PC-3 (cell line): ENCODE data around the gene TSPAN13. TPM values are rescaled to one million over a fixed set of nuclear protein-coding genes. Genes with fewer than 3 reads are reported as not detected.

Experiments used
- ATAC-seq: fragments of 200-7000 bp; cut with Tn5 transposase; 2 replicates; pipeline ENCODE4 v1.9.1; 2020; ENCODE audit warnings: mild to moderate bottlenecking, moderate library complexity
- BruUV-seq: library from RNA; stranded (reverse); fragments of 400-500 nt; replicated peaks from 2 replicates; lab custom pipeline; 2021; lab: Mats Ljungman, UMichigan
- CTCF ChIA-PET: fragments of 300-600 bp; sonication (Branson Sonifier 250); formaldehyde crosslinking; loops from one replicate; lab custom pipeline; 2022; ENCODE audit warnings: antibody characterized with exemption; lab: Charles Lee
- POLR2A ChIA-PET: fragments of 300-600 bp; sonication (Branson Sonifier 250); formaldehyde crosslinking; loops from one replicate; lab custom pipeline; 2022; ENCODE audit warnings: antibody characterized with exemption; ENCODE audit not compliant: unreplicated experiment; lab: Charles Lee
- DNase-seq: peaks from one replicate; pipeline ENCODE4 v3.0.0-alpha.2; 2015
- H2AFZ ChIP-seq: fragments of 300-600 bp; sonication (generic); 2 replicates; pipeline ENCODE4 v1.6.0; 2016; ENCODE audit warnings: antibody characterized with exemption, low read length
- H3F3A ChIP-seq: fragments of 300-600 bp; sonication (generic); one replicate; pipeline ENCODE4 v1.6.0; 2017; ENCODE audit warnings: antibody characterized with exemption, low read length, control low read depth, mild to moderate bottlenecking; ENCODE audit not compliant: unreplicated experiment
- H3K27ac ChIP-seq: fragments of 300-600 bp; sonication (generic); 2 replicates; pipeline ENCODE4 v1.5.1; 2016; ENCODE audit warnings: mild to moderate bottlenecking, low read length
- H3K27me3 ChIP-seq: fragments of 300-600 bp; sonication (generic); 2 replicates; pipeline ENCODE4 v1.6.1; 2016; ENCODE audit warnings: low read length, mixed read lengths
- H3K36me3 ChIP-seq: fragments of 300-600 bp; sonication (generic); 2 replicates; pipeline ENCODE4 v1.6.1; 2016; ENCODE audit warnings: low read depth, mixed run types, low read length, mixed read lengths
- H3K4me1 ChIP-seq: fragments of 300-600 bp; sonication (generic); 2 replicates; pipeline ENCODE4 v1.5.1; 2016; ENCODE audit warnings: low read length; ENCODE audit not compliant: insufficient read depth
- H3K4me2 ChIP-seq: fragments of 300-600 bp; sonication (generic); 2 replicates; pipeline ENCODE4 v1.6.0; 2016; ENCODE audit warnings: low read length
- H3K4me3 ChIP-seq: fragments of 300-600 bp; sonication (generic); 2 replicates; pipeline ENCODE4 v1.5.1; 2016; ENCODE audit warnings: mild to moderate bottlenecking, low read length, mixed read lengths
- H3K79me2 ChIP-seq: fragments of 300-600 bp; sonication (generic); 2 replicates; pipeline ENCODE4 v1.6.1; 2017; ENCODE audit warnings: low read length, mixed read lengths
- H3K9ac ChIP-seq: fragments of 300-600 bp; sonication (generic); 2 replicates; pipeline ENCODE4 v1.6.0; 2016; ENCODE audit warnings: mild to moderate bottlenecking, low read length
- H3K9me2 ChIP-seq: fragments of 300-600 bp; sonication (generic); replicated peaks from 2 replicates; pipeline ENCODE4 v1.6.1; 2016; ENCODE audit warnings: mixed run types, low read length, mixed read lengths
- H3K9me3 ChIP-seq: fragments of 300-600 bp; sonication (generic); 2 replicates; pipeline ENCODE4 v1.6.1; 2016; ENCODE audit warnings: low read length, mixed read lengths
- H4K20me1 ChIP-seq: fragments of 300-600 bp; sonication (generic); 2 replicates; pipeline ENCODE4 v1.6.1; 2016; ENCODE audit warnings: low read length, mixed read lengths
- EZH2 ChIP-seq: fragments of 300-600 bp; sonication (generic); IDR thresholded peaks from one replicate; pipeline ENCODE4 v1.6.1; 2017; ENCODE audit warnings: antibody characterized with exemption, mild to moderate bottlenecking, low read length; ENCODE audit not compliant: unreplicated experiment
- EZH2phosphoT487 ChIP-seq: fragments of 300-600 bp; sonication (generic); IDR thresholded peaks from 2 replicates; pipeline ENCODE4 v1.6.1; 2018; ENCODE audit warnings: mild to moderate bottlenecking, antibody characterized with exemption, low read length, borderline replicate concordance
- intact Hi-C: fragments of 100-400 bp; cut with micrococcal nuclease; formaldehyde crosslinking; loops from 2 replicates; pipeline ENCODE4 v1.9.0; 2023
- total RNA-seq: library from RNA; depleted of rRNA; stranded (reverse); fragments of >200 nt; gene quantifications from 2 replicates; pipeline ENCODE4 v1.2.3, GENCODE V29; 2014
- TF ChIP-seq, protein P1 (sequence below): fragments of 300-600 bp; sonication (generic); conservative IDR thresholded peaks from 2 replicates; pipeline ENCODE4 v1.5.1; 2017; ENCODE audit warnings: antibody characterized with exemption, low read depth, mild to moderate bottlenecking, low read length

Gene TSPAN13
- total RNA-seq, 1 experiment from 2014 or later = 34.9 TPM

DNA sequence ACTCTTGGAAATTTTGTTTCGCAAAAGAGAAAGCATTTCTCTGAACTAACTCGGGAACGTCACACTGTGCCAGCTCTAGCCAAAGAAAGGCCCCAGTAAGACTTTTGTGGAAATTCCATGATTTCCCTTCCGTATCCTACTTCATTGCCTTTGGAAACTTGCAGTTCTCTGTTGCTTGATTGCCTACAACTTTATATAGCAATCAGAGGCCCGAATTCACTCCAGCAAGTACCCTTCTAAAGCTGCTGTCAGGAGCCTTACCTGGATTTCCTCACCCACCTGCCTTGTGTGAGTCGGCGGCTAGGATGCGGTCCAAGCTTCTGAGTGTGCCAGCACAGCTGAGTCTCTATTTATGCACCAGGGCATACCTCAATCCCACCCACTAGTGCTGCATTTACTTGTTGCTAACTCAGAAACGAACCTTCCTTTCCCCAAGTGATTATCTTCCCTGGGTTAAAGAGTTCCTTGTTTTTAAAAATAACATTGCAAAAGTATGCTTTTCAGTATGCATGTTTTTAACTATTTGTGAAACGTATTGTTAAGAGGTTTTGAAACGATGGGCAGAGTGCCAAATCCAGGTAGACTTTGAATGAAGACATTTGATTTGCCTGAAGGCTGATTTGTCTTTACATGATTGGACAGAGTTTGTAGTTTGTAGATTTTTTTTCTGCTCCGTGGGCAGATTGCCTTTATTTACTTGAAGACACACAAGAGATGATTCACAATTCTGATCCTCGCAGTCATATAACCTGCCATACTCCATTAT, 51.3 kb downstream of the TSPAN13 start, which contains the start of gene AGR2:
Gene AGR2 (minus strand): TSS at position 326 of the 766 bp plus-strand sequence. CDS start 3,203 bp downstream, outside the sequence.
- CTCF ChIA-PET = interaction anchor here (0.6 to 1.2 kb wide), 2 partner anchors 42 to 86 kb away, joined by 3 to 5 read pairs; no protein-coding TSS in a partner anchor
- ATAC-seq (peak; percentile 74), DNase-seq (peak; percentile 93)
- POLR2A ChIA-PET = interaction anchor here (0.6 to 2.0 kb wide), 4 partner anchors 68 to 272 kb away, joined by 3 to 9 read pairs (median 4); no protein-coding TSS in a partner anchor
- H3K79me2 ChIP-seq = peaks cover 22% of the 10 kb centered on the region
- no peaks in the 10 kb centered on the region for H3K9me3 ChIP-seq
- H3K9me2 ChIP-seq = no peaks in the 10 kb centered on the region
- peak within 1 kb of the TSS; percentile 96 for H3K4me2 ChIP-seq
- peaks cover 3% of the 10 kb centered on the region; the same call in 1 of the 2 replicates for H4K20me1 ChIP-seq
- BruUV-seq = no TSS peak
- H3K27me3 ChIP-seq = no peaks in the 10 kb centered on the region
- intact Hi-C loops = loop anchor here (1.0 to 10.0 kb wide), 4 partner anchors 8 to 500 kb away; no protein-coding TSS in a partner anchor
- TF ChIP-seq EZH2phosphoT487 = no peak
- TF ChIP-seq, protein P1, sequence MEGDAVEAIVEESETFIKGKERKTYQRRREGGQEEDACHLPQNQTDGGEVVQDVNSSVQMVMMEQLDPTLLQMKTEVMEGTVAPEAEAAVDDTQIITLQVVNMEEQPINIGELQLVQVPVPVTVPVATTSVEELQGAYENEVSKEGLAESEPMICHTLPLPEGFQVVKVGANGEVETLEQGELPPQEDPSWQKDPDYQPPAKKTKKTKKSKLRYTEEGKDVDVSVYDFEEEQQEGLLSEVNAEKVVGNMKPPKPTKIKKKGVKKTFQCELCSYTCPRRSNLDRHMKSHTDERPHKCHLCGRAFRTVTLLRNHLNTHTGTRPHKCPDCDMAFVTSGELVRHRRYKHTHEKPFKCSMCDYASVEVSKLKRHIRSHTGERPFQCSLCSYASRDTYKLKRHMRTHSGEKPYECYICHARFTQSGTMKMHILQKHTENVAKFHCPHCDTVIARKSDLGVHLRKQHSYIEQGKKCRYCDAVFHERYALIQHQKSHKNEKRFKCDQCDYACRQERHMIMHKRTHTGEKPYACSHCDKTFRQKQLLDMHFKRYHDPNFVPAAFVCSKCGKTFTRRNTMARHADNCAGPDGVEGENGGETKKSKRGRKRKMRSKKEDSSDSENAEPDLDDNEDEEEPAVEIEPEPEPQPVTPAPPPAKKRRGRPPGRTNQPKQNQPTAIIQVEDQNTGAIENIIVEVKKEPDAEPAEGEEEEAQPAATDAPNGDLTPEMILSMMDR = no peak
- no peak for TF ChIP-seq EZH2
- 0 out of 2 replicates have a peak within 1 kb of the TSS, but pooled peaks have one; percentile 44 for H2AFZ ChIP-seq
- H3K27ac ChIP-seq = peak within 1 kb of the TSS; percentile 96
- peaks cover 9% of the 10 kb centered on the region; the same call in 1 of the 2 replicates for H3K36me3 ChIP-seq
- H3K4me3 ChIP-seq = peak within 1 kb of the TSS; percentile 84
- H3K9ac ChIP-seq = peak within 1 kb of the TSS; percentile 95
- peaks cover 61% of the 10 kb centered on the region for H3K4me1 ChIP-seq
- H3F3A ChIP-seq = peaks cover 10% of the 10 kb centered on the region

DNA sequence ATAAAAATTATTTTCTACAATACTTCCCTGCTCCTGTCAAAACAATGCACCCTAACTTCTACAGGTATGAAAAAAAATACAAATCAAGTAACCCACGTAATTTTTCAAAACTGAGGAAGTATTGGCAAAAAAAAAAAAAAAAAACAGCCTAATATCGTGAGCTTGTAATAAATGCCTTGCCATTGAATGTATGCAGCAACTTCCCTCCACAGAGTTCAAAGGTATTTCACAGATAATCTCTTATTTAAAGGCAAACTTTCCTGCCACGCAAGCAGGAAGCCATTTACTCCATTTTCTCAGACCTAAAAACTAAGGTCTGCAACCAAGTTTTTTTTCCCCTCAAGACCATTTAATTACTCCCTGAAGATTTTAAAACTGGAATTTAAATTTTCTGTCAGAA, 51.9 kb downstream of the TSPAN13 start:
- intact Hi-C loops = loop anchor here (1.0 to 10.0 kb wide), 2 partner anchors 8 to 499 kb away; no protein-coding TSS in a partner anchor
- Histone ChIP-seq H4K20me1 (peaks cover 3% of the 10 kb centered on the region; the same call in 1 of the 2 replicates), H3K79me2 (peaks cover 22% of the 10 kb centered on the region), H3F3A (peaks cover 10% of the 10 kb centered on the region), H3K4me1 (peaks cover 61% of the 10 kb centered on the region), H3K9ac (peak overlapping the region; percentile 95), H3K4me3 (peak overlapping the region; percentile 57), H3K4me2 (peak overlapping the region; percentile 96), H3K27ac (peak overlapping the region; percentile 96), H3K36me3 (peaks cover 3% of the 10 kb centered on the region; the same call in 1 of the 2 replicates), H3K9me3 (no peaks in the 10 kb centered on the region), H2AFZ (0 out of 2 replicates have a peak overlapping the region, but pooled peaks have one; percentile 22), H3K9me2 (no peaks in the 10 kb centered on the region), H3K27me3 (no peaks in the 10 kb centered on the region)
- CTCF ChIA-PET = interaction anchor here (1.2 kb wide), 1 partner anchor 86 kb away, joined by 5 read pairs; no protein-coding TSS in a partner anchor
- TSS peak; percentile 42 for BruUV-seq
- no peak for TF ChIP-seq EZH2
- TF ChIP-seq, protein P1 = no peak
- TF ChIP-seq EZH2phosphoT487 = no peak
- POLR2A ChIA-PET = interaction anchor here (0.7 kb wide), 1 partner anchor 184 kb away, joined by 5 read pairs; no protein-coding TSS in a partner anchor
- ATAC-seq (no peak), DNase-seq (no peak)
